ENCODE measurements around the gene RSPH1.
"Not testable (repeated sequence)": the region's sequence is repeated elsewhere in the genome, so short reads cannot be mapped to it uniquely, and the experiment has no call there.

The RSPH1 gene

GRCh38 chr21:42480736-42481135, 15.3 kb downstream of the RSPH1 start:
- DNase-seq: no peak

DNA sequence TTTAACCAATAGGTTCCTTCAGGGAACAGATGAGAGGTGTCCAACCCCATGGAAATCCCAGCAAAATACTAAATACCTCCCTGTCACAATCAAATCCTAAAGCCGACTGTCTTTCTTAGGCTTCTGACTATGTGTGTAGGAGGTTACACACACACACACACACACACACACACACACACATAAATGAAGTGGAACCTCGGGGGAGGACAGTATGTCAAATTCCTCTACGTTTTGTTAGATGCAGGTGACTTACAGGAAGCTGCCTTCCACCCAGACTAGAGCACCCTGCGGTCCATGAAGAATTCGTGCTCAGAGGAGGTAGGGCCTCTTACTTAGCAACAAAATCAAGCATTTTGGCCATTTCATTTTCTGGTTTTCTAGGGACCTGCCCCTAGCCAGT, 16.4 kb downstream of the RSPH1 start:
- no peak for DNase-seq

DNA sequence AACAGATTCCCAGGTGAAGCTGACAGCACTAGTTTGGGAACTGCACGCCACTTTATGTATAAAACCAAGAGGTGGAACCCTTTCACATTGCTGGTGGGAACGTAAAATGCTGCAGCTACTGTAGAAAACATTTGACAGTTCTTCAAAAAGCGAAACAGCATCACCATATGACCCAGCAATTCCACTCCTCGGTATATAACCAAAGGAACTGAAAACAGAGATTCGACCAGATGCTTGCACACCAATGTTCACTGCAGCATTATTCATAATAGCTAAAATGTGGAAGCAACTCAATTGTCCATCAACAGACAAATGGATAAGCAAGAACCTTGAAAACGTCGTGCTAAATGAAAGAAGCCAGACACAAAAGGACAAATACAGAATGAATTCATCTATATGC, 17.5 kb downstream of the RSPH1 start:
- no peak for DNase-seq

DNA sequence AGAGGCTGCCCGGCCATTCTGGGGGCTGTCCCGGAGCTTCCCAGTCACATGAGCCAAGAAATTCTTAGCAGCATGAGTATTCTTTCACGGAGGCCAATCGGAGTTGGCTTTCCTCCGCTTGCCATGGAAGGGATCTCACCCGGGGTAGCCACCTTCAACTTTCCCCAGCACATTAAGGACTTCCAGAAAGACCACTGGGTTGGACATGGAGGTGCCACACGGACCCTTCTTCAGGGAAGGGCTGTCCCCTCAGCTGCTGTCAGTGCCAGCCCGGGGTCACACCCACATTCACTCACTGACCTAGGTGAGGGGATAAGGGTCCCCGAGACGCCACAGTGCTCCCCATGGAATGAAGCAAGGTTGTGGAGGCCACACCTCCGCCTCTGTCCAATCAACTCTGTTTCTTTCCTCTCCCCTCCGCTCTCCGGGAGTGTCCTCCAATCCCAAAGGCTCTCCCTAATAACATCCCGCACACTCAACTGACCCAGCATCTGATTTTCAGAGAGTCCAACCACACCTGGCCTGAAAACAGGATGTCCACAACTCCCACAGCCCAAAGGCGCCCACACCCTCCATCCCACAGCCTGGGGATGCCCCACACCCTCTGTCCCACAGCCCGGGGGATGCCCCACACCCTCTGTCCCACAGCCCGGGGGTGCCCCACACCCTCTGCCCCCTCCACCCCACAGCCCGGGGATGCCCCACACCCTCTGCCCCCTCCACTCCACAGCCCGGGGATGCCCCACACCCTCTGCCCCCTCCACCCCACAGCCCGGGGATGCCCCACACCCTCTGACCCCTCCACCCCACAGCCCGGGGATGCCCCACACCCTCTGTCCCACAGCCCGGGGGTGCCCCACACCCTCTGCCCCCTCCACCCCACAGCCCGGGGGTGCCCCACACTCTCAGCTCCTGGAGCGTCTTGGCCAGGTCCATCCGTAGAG, 19.4 kb downstream of the RSPH1 start:
- no peak for DNase-seq

DNA sequence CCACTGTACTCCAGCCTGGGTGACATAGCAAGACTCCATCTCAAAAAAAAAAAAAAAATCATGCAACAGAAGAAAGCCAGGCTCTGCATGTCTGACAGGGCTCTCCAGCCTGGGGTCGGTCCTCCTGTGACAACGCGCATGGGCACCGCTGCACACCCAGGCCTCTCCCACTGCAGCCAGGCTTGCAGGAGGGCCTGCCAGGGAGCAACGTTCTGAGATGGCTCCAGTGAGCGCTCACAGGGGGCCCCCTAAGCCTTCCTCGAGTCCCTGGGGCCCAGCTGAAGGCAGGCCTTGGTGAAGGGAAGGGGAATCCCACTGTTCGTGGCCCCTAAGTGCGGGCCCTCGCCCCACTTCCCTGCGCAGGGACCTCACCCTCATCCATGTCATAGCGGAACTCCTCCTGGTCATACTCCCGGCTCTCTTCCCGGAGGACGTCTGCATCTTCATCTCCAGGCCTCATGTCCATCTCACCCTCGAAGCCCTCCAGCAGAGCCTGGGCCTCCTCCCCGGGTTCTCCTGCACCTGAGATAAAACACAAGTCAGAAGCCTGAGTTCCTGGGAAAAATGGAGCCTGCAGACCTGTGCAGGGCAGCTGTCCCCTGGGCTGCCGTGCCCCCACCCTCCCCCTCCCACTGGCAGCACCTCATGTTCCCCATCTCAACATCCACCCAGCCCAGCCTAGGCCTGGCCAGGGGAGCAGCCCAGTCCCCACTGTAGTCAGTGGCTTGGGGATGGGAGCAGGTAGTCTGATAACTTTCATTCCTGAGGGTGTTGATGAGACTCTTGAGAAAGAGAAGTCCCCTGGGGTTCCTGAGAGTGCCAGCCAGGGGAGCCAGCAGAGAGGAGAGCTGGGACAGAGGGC, 20.3 kb downstream of the RSPH1 start:
- no peak for DNase-seq

- DNase-seq: no peak
Observed at GRCh38 chr21:42475036-42475435, 21.0 kb downstream of the RSPH1 start.

DNA sequence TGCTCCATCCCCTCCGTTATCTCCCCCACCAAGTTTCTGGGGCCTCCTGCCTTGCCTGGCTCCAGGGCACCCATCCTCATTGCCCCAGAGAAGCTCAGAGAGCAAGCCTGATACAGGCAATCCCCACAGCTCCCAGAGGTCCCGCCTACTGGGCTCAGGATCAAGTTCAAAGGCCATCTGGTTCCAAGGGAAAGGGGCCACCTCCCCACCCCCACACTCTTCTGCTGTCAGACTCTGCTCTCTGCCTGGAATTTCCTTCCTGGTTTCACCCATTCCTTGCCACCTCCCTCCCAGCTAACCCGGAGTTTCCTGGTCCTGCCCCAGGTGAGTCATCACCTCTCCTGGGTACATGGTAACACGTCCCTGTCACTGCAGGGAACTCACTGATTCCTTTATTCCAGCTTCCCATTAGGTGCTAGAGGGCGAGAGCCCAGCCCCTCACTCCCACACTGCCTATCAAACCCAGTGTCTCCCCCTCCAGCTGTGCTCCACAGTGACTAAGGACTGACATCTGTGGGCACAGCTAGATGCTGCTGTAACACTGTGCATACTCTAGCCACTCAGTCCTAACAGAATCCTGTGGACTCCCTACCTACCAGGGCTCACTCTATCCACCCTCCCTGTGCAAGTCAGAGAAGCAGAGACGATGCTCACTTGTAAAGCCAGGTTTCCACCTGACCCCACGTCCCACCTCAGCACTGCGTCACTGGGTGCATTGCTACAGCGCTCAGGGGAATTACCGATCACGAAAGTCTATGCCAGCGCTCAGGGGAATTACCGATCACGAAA, 21.8 kb downstream of the RSPH1 start:
- DNase-seq: peak; percentile 43 to 72 (median 67)

GRCh38 chr21:42473498-42474042, 22.5 kb downstream of the RSPH1 start:
- DNase-seq: no peak

GRCh38 chr21:42472521-42472920, 23.5 kb downstream of the RSPH1 start:
- DNase-seq: no peak

DNA sequence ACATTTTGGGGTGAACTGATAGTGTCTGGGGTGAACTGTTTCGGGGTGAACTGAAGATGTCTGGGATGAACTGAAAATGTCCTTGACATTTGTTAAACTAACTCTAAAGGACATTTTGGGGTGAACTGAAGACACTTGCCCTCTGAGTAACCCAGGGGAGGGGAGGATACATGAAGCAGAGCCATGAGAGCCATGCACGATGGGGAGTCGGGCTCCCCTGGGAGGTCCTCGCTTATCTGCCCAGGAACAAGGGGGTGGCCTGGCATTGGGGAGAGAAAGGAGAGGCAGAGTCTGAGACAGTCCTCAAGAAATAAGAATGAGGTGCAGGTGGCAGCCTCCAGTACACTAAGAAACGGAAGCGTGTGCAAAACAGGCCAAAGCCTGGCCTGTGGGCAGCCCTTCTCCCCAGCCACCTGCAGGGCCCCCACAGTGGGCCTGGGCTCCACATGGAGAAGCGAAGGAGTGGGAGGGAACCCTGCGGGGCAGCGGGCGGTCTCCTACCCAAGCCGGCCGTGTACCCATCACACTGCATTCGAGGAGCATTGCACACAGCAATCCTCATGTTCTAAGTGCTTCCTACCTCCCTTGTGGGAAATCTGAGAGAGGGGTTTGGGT, 24.2 kb downstream of the RSPH1 start:
- no peak for DNase-seq

DNA sequence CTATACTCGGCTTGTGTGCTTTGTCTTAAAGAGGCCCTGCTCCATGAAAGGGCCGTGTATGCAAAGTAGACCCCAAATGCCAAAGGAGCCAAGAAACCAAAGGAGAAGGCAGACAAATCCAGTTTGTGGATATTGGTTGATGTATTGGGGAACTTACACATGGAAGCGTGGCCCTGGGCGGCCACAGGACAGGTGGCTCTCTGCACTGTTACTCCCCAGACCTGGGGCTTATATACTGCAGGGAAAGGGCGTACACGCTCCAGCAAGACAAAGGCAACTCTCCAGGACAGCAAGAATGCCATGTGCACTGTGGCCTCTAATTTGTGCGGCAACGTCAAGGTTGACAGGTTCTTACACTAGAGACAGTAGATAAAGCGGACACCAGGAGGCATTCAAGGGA, 24.8 kb downstream of the RSPH1 start:
- DNase-seq: no peak

DNA sequence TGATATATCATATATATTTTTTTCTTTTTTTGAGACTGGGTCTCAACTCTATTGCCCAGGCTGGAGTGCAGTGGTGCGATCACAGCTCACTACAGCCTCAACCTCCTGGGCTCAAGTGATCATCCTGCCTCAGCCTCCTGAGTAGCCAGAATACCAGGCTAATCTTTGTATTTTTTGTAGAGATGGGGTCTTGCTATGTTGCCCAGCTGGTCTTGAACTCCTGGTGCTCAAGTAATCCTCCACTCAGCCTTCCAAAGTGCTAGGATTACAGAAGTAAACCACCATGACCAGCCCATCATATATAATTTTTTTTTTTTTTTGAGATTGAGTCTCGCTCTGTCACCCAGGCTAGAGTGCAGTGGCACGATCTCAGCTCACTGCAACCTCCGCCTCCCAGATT, 26.3 kb downstream of the RSPH1 start:
- DNase-seq: not testable (repeated sequence)

DNA sequence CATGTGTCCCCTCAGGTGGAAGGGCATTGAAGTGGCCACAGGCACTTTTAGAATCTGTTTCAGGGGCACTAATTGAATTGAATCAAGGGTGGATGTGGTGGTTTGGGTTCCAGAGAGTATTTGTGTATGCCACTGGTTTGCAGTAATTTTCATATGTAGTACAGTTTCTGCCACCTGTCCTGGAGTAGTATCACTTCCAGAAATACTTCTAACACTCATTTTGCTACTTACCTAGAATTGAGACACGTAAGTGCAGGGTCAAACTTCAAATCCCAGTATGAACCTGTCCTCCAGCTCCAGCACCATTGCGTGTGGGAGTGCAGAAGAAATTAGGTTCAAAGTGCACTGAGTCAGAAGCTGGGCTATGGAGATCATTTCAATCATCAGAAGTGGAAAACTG, 26.8 kb downstream of the RSPH1 start:
- no peak for DNase-seq

DNA sequence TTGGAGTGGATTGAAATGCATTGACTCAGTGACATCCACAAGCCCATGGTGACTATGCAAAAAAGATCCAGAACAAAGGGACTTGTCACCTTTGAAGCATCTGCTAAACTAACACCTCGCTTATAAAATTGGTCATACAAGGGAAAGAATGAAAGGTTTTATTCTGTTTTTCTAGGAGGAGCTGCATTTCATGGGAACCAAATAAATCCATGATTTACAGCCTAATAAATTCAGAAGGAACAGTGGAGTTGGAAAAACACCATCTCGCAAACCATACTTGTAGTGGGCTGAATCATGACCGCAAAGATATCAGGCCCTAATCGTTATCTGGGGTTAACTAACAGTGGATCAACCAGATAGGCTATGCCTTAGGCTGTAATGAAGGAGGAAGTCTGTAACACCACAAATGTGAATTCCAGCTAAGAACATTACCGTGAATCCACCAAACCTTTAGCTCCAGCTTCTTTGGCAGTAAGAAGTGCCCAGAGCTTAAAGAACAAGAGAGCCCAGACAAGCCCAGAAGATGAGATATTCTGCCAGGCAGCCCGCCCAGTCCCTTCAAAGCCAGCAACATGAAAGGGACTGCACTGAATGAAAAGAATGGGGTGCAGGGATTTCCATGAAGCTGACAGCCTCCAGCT, 27.4 kb downstream of the RSPH1 start:
- DNase-seq: no peak

GRCh38 chr21:42467140-42467983, 28.7 kb downstream of the RSPH1 start:
- DNase-seq: peak; percentile 77 to 83 (median 77)

DNA sequence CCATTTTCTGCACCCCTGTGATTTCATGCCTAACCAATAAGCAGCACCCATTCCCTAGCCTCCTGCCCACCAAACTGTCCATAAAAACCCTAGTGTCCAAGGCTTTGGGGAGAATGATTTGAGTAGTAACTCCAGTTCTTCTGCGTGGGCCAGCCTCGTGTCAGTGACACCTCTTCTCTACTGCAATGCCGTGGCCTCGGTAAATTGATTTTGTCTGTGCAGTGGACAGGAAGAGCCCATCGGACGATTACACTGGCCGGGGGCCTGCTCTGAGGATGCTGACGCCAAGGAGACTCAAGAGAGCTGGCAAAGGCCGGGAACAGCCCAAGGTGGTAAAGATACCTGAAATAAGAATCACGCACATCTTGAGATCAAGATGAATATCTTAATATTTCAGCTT, 29.3 kb downstream of the RSPH1 start:
- no peak for DNase-seq

GRCh38 chr21:42465803-42466127, 30.3 kb downstream of the RSPH1 start:
- DNase-seq: peak in 2 of 3 donors; percentile 48 to 59

GRCh38 chr21:42465008-42465802, 30.8 kb downstream of the RSPH1 start:
- peak; percentile 80 to 87 (median 81) for DNase-seq

GRCh38 chr21:42463861-42464515, 32.0 kb downstream of the RSPH1 start:
- DNase-seq: peak; percentile 55 to 60 (median 57)
